GM18507 (cell line): ENCODE results near the gene RASSF1.
"Not testable (repeated sequence)": the region's sequence is repeated elsewhere in the genome, so short reads cannot be mapped to it uniquely, and the experiment has no call there.

Experiments used
- DNase-seq: peaks from one replicate; pipeline ENCODE4 v3.0.0; 2011; ENCODE audit warnings: low read depth; ENCODE audit not compliant: insufficient read length; ENCODE audit errors: extremely low spot score
- FAIRE-seq: peaks from 2 replicates; lab custom pipeline; 2011; peaks lifted over from hg19 to GRCh38; lab: Jason Lieb, UNC

Gene RASSF1

GRCh38 chr3:50293079-50293801 is 47.4 kb downstream of the RASSF1 start:
- FAIRE-seq (no peak), DNase-seq (no peak)

- FAIRE-seq, result peak; percentile 100
- DNase-seq, result peak; percentile 89
Observed at GRCh38 chr3:50292159-50293078, 48.2 kb downstream of the RASSF1 start, which contains the start of gene IFRD2. Gene IFRD2, minus strand, starts transcription at chr3:50292429. Its CDS starts 155 bp downstream, at chr3:50292274.

GRCh38 chr3:50290161-50290641 is 50.4 kb downstream of the RASSF1 start:
- FAIRE-seq (no peak), DNase-seq (no peak)

DNA sequence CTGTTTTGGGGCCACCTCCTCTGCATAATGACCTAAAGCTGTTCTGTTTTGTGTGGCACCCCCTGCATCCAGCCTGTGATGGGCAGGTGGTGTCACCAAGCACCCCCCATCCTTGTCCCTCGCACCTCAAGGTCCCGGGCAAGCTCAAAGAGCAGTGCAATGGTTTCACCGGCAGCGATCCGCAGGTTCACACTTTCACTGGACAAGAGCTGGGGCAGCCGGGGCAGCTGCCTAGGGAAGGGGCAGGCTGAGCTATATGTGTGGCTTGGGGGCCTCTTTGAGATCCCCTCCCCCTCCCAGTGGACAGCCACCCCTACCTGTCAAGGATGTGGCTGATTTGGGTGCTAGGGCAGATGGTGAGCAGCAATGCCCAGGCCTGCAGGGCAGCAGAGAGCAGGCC is 51.5 kb downstream of the RASSF1 start:
- no peak for FAIRE-seq

GRCh38 chr3:50288387-50289007 is 52.1 kb downstream of the RASSF1 start:
- DNase-seq (no peak), FAIRE-seq (no peak)

More for the DNA sequence above, 51.5 kb downstream of the RASSF1 start:
- no peak for DNase-seq

GRCh38 chr3:50287262-50287661 is 53.4 kb downstream of the RASSF1 start:
- FAIRE-seq, result no peak
- DNase-seq, result no peak

GRCh38 chr3:50286322-50287227 is 54.1 kb downstream of the RASSF1 start:
- DNase-seq (no peak), FAIRE-seq (no peak)

DNA sequence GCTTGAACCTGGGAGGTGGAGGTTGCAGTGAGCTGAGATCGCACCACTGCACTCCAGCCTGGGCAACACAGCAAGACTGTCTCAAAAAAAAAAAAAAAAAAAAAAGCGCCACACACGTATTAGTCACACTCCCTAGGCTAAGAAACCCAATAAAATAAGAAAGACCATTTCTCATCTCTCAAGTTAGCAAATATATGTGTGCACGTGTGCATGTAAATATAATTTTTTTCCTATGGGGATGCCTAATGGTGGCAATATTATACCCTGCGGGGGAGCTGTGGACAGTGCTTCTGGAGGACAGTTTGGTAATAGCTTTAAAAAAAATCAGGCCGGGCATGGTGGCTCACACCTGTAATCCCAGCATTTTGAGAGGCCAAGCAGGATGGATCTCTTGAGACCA is 56.5 kb downstream of the RASSF1 start:
- not testable (repeated sequence) for FAIRE-seq

More for the DNA sequence above, 56.5 kb downstream of the RASSF1 start:
- not testable (repeated sequence) for DNase-seq
